Measurements from ENCODE around the gene ETV6. TPM values are rescaled to one million over a fixed set of nuclear protein-coding genes. Genes with fewer than 3 reads are reported as not detected.

ETV6 gene
- total RNA-seq, 2 experiments from 2014 or later: 28.5 to 30.2 TPM

DNA sequence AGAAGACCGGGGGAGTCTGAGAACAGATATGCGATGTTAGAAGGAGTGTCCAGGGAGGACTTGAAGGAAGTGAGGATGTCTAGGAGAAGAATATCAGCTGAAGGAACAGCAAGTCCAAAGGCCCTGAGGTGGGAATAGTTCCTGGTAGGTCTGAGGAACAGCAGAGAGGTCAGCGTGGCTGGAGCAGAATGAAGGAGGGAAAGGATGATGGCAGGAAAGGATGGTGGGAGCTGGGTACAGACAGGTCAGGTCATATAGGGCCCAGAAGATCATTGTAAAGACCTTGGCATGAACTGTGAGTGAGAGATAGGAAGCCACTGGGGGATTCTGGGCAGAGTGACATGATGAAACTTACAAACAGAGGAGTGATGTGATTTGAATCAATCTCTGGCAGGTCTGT is 171.0 kb downstream of the ETV6 start:
- Histone ChIP-seq H3K9me3 (ENCODE audit: control insufficient read depth in 1 of 2, insufficient read depth in 1 of 2, low read length in 2 of 2) (no peaks in the 10 kb centered on the region), H3K36me3 (ENCODE audit: insufficient read depth, low read length) (no peaks in the 10 kb centered on the region), H3K27ac (ENCODE audit: low read depth in 1 of 2, low read length in 2 of 2) (no peak overlapping the region), H3K27me3 (ENCODE audit: control insufficient read depth in 1 of 2, insufficient read depth in 2 of 2, low read length in 2 of 2) (no peaks in the 10 kb centered on the region), H3K4me1 (ENCODE audit: insufficient read depth, low read length) (peaks cover 27% of the 10 kb centered on the region), H3K4me3 (ENCODE audit: low read length) (no peak overlapping the region)
- Mint-ChIP-seq H3K36me3 (ENCODE audit: low read depth) (peaks cover 13% of the 10 kb centered on the region), H3K9me3 (no peaks in the 10 kb centered on the region), H3K4me1 (ENCODE audit: low read depth) (peaks cover 38% of the 10 kb centered on the region), H3K27me3 (no peaks in the 10 kb centered on the region), H3K4me3 (no peak overlapping the region), H3K27ac (no peak overlapping the region)
- ChIA-PET POLR2A (no interaction called here), CTCF (no interaction called here)
- DNase-seq: no peak
- TF ChIP-seq, protein P1, sequence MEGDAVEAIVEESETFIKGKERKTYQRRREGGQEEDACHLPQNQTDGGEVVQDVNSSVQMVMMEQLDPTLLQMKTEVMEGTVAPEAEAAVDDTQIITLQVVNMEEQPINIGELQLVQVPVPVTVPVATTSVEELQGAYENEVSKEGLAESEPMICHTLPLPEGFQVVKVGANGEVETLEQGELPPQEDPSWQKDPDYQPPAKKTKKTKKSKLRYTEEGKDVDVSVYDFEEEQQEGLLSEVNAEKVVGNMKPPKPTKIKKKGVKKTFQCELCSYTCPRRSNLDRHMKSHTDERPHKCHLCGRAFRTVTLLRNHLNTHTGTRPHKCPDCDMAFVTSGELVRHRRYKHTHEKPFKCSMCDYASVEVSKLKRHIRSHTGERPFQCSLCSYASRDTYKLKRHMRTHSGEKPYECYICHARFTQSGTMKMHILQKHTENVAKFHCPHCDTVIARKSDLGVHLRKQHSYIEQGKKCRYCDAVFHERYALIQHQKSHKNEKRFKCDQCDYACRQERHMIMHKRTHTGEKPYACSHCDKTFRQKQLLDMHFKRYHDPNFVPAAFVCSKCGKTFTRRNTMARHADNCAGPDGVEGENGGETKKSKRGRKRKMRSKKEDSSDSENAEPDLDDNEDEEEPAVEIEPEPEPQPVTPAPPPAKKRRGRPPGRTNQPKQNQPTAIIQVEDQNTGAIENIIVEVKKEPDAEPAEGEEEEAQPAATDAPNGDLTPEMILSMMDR (IDR thresholded peaks at IDR 0.05): no peak
- intact Hi-C loops (cut with DNase I, micrococcal nuclease): loop anchor here in 1 of 2 experiments (5.0 kb wide), 1 partner anchor 212 kb away; no protein-coding TSS in a partner anchor
- ATAC-seq (ENCODE audit: poor library complexity): no peak

DNA sequence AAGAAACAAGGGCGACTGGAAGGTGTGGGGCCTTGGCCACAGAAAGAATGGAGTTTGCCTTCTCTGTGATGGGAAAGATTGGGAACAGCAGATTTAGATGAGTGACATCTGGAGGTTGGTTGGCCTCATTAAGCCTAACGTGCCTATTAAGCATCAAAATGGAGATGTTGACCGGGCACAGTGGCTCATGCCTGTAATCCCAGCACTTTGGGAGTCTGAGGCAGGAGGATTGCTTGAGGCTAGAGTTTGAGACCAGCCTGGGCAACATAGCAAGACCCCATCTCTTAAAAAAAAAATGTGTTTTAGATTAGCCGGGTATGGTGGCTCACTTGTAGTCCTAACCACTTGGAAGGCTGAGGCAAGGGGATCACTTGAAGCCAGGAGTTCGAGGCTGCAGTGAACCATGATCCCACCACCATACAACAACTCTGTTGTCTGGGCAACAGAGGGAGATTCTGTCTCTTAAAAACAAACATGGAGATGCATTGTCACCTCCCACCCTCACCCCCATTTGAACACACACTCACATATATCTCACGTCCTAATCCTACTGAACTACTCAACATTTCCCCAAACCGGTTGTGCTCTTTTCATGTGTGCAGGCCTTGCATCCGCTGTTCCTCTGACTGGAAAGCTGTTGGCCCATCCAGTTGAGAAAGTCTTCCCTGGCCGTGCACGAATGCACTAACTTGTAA is 172.1 kb downstream of the ETV6 start:
- H3K9me3 ChIP-seq (ENCODE audit: control insufficient read depth in 1 of 2, insufficient read depth in 1 of 2, low read length in 2 of 2): no peaks in the 10 kb centered on the region
- no peak overlapping the region for H3K4me3 Mint-ChIP-seq
- H3K27me3 ChIP-seq (ENCODE audit: control insufficient read depth in 1 of 2, insufficient read depth in 2 of 2, low read length in 2 of 2): no peaks in the 10 kb centered on the region
- no peaks in the 10 kb centered on the region for H3K27me3 Mint-ChIP-seq
- H3K36me3 ChIP-seq (ENCODE audit: insufficient read depth, low read length): peaks cover 5% of the 10 kb centered on the region
- H3K27ac Mint-ChIP-seq: peak overlapping the region; percentile 63
- intact Hi-C loops (cut with DNase I, micrococcal nuclease): loop anchor here in 1 of 2 experiments (5.0 kb wide), 1 partner anchor 211 kb away; no protein-coding TSS in a partner anchor
- ChIA-PET CTCF (interaction anchor here (1.1 kb wide), 1 partner anchor 211 kb away, joined by 3 read pairs; no protein-coding TSS in a partner anchor), POLR2A (no interaction called here)
- H3K4me1 Mint-ChIP-seq (ENCODE audit: low read depth): peaks cover 44% of the 10 kb centered on the region
- TF ChIP-seq, protein P1 (IDR thresholded peaks at IDR 0.05): no peak
- H3K9me3 Mint-ChIP-seq: no peaks in the 10 kb centered on the region
- H3K4me1 ChIP-seq (ENCODE audit: insufficient read depth, low read length): peaks cover 29% of the 10 kb centered on the region
- no peak overlapping the region for H3K27ac ChIP-seq (ENCODE audit: low read depth in 1 of 2, low read length in 2 of 2)
- peaks cover 19% of the 10 kb centered on the region for H3K36me3 Mint-ChIP-seq (ENCODE audit: low read depth)
- DNase-seq (no peak), ATAC-seq (ENCODE audit: poor library complexity) (no peak)
- no peak overlapping the region for H3K4me3 ChIP-seq (ENCODE audit: low read length)

DNA sequence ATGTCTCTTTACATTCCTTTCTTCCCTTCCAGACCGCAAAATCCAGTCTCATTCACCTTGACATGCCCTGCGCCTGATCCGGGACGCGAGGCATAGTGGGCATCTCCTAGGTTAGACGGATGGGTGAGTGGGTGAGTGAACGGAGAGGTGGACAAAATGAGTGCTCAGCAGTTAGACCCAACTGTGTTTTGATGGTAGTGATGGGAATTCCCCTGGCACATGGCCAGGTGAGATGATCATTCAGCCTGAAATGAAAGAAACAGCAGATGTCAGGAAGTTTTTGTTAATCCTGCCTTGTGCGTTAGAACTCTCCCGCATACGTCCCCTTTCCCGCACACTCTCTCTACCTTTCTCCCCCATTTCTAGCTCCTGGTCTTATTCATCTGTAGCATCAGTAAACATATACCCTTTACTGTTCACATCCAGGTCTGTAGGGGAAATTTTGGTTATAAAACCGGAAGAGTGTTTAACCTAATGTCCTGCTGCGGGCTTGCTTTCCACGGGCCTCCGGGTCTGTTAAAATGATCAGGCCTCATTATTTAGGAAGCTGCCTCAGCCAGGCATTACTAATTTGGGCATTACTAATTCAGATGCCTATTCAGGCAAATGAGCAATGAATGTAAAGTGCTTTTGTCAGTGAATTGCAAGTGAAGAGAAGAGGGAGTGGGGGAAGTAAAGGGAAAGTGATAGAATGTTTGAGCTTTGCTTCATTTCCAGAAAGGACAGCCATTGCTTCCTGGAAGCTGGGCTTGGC is 172.8 kb downstream of the ETV6 start:
- peak overlapping the region in 1 of 2 donors; percentile 23 for H3K27ac ChIP-seq (ENCODE audit: low read depth in 1 of 2, low read length in 2 of 2)
- intact Hi-C loops (cut with DNase I, micrococcal nuclease): loop anchor here in 1 of 2 experiments (5.0 kb wide), 1 partner anchor 210 kb away; no protein-coding TSS in a partner anchor
- TF ChIP-seq, protein P1 (IDR thresholded peaks at IDR 0.05): no peak
- peaks cover 33% of the 10 kb centered on the region for H3K4me1 ChIP-seq (ENCODE audit: insufficient read depth, low read length)
- CTCF ChIA-PET: interaction anchor here (1.1 kb wide), 1 partner anchor 211 kb away, joined by 3 read pairs; no protein-coding TSS in a partner anchor
- POLR2A ChIA-PET: no interaction called here
- Mint-ChIP-seq H3K27me3 (no peaks in the 10 kb centered on the region), H3K27ac (peak overlapping the region; percentile 63), H3K9me3 (no peaks in the 10 kb centered on the region), H3K4me1 (ENCODE audit: low read depth) (peaks cover 44% of the 10 kb centered on the region), H3K4me3 (peak overlapping the region; percentile 18), H3K36me3 (ENCODE audit: low read depth) (peaks cover 21% of the 10 kb centered on the region)
- no peaks in the 10 kb centered on the region for H3K9me3 ChIP-seq (ENCODE audit: control insufficient read depth in 1 of 2, insufficient read depth in 1 of 2, low read length in 2 of 2)
- DNase-seq: peak in 11 of 14 experiments; percentile 8 to 83 (median 30)
- peak; percentile 69 for ATAC-seq (ENCODE audit: poor library complexity)
- H3K27me3 ChIP-seq (ENCODE audit: control insufficient read depth in 1 of 2, insufficient read depth in 2 of 2, low read length in 2 of 2): no peaks in the 10 kb centered on the region
- peaks cover 7% of the 10 kb centered on the region for H3K36me3 ChIP-seq (ENCODE audit: insufficient read depth, low read length)
- no peak overlapping the region for H3K4me3 ChIP-seq (ENCODE audit: low read length)
